GM21619 (cell line): Measurements from ENCODE around the gene RPL3.
"Not testable (repeated sequence)": the region's sequence is repeated elsewhere in the genome, so short reads cannot be mapped to it uniquely, and the experiment has no call there.

Experiments used
- ATAC-seq: cut with Tn5 transposase; IDR thresholded peaks from one replicate; pipeline ENCODE4 v1.9.1; 2021; ENCODE audit not compliant: unreplicated experiment

Gene RPL3

DNA sequence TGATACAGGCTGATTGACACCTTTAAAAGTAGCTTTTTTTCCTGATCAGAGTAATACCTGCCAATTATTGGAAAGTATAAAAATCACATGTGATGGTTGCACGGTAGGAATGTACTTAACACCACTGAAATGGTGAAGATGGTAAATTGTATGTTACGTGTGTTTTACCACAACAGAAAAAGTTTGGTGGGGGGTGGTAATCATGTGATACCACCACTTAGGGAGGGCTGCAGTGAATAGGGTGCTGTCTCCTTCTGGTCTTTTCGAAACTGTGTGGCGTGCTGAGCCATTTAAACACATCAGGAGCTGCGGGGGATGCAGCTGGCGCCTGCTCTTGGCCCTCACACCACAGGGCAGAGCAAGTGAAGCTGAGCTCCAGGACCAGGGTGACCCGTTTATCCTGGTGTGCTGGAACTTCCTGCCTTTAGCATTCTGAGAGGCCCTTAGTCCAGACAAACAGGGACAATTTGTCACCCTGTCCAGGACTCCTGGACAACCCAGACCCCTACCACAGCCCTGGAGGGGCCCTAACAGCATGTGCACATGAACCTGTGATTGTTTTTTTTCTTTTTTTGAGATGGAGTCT, 33.0 kb upstream of the RPL3 start:
- no peak for ATAC-seq

GRCh38 chr22:39351689-39352214, 32.3 kb upstream of the RPL3 start:
- ATAC-seq: no peak

DNA sequence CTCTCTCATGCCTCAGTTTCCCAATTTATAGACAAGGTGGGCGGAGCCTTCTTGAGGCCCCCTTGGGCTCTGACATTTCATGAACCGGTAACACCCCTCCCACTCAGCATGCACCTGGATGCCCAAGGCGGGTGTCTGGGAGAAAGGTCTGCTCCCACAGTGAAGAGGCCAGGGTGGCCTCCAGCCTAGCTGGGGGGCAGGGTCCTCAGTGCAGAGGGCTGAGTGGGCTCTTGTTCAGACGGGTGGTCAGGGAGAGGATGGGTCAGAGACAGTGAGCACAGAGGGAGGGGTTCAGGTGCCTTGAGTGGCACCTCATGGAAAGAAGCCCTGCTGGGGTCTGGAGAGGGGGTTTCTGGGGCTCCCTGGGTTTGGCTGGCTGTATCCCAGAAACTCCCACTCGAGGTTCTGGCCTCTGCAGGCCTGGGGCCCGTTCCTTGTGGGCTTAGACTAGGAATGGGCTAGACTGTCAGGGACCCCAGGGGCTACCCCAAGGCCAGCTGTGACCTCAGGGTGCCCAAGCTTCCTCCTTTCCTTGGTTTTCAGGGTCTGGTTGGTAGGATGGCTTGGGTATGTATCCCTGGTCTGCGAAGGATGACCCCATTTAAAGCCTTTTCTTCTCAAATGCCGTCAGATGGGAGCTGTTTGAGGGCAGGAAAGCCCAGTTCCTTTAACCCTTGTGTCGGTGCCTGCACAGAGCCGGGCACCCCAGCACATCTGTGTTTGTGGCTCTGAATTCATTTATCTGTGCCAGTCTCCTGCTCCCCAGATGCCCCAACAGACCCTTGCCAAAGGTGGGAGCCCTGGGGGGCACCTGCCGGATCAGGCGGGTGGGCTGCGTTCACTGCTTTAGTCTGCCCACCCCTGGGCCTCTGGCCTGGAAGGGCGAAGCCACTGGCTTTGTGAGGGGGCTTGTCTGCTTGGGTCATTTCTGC, 31.6 kb upstream of the RPL3 start:
- ATAC-seq: no peak

DNA sequence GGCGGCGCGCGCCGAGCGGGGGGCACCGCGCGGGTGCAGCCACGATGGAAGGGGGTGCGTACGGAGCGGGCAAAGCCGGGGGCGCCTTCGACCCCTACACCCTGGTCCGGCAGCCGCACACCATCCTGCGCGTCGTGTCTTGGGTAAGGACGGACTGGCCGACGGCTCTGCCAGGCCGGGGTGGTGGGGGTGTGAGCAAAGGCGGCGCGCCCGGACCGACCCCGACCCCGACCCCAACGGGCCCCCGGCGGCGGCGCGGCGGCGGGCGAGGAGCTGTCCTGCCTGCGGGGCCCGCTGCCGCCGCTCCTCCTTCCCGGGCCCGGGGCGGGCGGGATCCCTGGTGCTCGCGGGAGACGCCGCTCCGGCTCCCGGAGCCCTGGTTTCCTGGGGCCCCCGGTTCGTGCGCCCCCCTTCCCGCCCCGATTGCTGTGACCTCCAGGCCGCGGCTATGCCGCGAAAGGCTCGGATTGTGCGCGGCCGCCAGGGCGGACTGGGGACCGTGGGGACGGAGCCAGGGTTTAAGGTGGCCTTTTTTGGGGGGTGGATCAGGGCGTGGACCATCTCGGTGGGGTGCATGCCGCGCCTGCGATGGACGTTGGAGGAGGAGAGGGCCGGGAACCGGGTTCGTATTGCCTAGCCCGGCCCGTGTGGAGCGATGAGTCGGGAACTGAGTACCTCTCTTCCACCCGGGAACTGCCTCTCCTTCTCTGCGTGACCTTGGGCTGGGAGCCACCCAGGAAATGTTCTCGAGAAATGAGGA, 30.7 kb upstream of the RPL3 start, which contains the start of gene SYNGR1:
Gene SYNGR1, plus strand, starts transcription at position 25 of the 760 bp plus-strand sequence. Its CDS starts 20 bp downstream, at position 45.
- ATAC-seq: no peak

DNA sequence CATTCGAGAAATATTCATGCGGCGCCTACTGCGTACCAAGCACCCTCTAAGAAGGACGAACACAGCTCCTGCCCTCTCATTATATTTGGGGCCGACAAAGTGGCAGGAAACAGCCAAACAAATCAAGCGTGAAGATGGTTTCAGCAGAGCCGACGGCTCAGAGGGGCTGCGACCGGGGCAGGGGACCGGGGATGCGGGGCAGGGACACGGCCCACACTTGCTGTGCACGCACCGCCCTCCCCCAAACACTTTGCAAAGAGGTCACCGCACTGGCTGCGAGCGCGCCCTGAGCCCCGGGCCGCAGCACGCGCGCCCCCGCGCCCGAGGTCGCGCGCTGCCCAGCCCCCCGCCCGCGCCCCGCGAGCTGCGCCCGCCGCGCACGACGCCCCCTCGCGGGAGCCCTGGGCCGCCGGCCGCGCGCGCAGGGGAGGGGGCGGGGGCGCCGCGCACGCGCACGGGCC, 30.1 kb upstream of the RPL3 start:
- no peak for ATAC-seq

- ATAC-seq: no peak
Observed at GRCh38 chr22:39348909-39349505, 29.6 kb upstream of the RPL3 start.

DNA sequence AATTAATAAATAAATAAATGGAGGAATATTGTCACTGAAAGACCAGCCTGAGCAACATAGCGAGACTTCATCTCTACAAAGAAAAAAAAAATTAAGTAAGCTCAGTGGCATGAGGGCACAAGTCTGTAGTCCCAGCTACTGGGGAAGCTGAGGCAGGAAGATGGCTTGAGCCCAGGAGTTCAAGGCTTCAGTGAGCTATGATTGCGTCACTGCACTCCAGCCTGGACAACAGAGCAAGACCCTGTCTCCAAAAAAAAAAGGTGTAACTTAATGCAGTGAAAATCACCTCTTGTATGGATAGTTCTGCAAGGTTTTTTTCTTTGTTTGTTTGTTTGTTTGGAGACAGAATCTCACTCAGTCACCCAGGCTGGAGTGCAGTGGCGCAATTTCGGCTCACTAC, 25.8 kb upstream of the RPL3 start:
- no peak for ATAC-seq

DNA sequence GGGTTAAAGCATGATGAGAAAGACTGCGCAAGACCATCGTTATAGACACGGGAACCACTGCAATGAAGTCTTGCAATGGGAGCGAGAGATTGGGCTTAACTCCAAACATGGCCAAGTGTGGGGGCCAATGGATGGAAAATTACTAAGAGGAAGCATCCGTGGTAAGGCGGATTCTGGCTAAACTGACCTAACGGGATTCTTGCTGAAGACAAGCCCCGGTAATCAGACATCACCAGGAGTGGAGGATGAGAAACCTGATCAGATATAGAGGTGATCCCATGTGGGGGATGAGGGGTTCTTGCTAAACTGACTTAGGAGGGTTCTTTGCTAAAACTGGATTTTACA, 24.6 kb upstream of the RPL3 start:
- no peak for ATAC-seq

GRCh38 chr22:39343259-39344045, 24.0 kb upstream of the RPL3 start:
- ATAC-seq: no peak

DNA sequence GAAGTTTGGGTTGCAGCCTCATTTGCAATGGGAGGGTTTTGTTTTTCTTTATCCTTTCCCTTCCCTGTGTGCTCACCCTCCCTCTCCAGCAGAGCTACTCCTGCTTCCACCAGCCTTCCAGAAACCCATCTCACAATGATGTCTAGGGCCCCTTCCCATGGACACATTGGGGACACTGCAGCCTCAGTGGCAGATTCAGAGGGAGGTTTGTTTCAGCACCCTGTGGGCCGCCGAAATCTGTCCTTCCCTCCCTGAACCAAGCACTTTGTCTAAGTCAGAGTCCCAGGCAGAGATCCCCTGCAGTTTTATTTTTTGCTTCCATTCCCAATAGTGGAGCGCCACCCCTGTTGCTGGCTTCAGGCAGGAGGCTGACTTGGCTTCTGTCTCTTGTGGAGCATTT, 21.8 kb upstream of the RPL3 start:
- ATAC-seq: no peak

DNA sequence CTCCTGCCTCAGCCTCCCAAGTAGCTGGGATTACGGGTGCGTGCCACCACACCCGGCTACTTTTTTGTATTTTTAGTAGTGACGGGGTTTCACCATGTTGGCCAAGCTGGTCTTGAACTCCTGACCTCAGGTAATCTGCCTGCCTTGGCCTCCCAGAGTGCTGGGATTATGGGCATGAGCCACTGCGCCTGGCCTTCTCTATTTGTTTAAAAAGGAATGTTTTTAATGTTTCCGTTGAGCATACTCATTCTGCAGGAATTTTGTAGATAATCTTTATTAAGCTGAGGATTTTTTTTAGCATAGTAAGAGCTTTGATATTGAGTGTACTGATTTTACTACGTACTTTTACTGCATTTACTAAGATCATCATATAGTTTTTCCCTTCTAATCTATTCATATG, 20.4 kb upstream of the RPL3 start:
- not testable (repeated sequence) for ATAC-seq

GRCh38 chr22:39336411-39336810, 17.0 kb upstream of the RPL3 start:
- ATAC-seq: no peak

DNA sequence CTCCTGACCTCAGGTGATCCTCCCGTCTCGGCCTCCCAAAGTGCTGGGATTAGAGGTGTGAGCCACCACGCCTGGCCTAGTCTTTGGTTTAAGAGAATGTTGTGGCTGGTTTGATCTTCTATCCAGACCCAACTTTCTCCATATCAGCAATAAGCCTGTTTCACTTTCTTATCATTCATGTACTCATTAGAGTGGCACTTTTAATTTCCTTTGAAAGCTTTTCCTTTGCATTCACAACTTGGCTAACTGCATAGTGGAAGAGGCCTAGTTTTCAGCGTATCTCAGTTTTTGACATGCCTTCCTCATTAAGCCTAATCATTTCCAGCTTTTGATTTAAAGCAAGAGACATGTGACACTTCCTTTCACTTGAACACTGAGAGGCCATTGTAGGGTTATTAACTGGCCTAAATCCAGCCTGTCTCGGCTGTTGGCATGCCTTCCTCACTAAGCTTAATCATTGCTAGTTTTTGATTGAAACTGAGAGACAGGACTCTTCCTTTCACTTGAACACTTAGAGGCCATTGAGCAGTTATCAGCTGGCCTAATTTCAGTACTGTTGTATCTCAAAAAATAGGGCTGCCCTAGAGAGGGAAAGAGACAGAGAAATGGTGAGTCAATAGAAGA, 13.1 kb upstream of the RPL3 start:
- ATAC-seq: no peak

GRCh38 chr22:39330553-39330952, 11.1 kb upstream of the RPL3 start:
- ATAC-seq: not testable (repeated sequence)

DNA sequence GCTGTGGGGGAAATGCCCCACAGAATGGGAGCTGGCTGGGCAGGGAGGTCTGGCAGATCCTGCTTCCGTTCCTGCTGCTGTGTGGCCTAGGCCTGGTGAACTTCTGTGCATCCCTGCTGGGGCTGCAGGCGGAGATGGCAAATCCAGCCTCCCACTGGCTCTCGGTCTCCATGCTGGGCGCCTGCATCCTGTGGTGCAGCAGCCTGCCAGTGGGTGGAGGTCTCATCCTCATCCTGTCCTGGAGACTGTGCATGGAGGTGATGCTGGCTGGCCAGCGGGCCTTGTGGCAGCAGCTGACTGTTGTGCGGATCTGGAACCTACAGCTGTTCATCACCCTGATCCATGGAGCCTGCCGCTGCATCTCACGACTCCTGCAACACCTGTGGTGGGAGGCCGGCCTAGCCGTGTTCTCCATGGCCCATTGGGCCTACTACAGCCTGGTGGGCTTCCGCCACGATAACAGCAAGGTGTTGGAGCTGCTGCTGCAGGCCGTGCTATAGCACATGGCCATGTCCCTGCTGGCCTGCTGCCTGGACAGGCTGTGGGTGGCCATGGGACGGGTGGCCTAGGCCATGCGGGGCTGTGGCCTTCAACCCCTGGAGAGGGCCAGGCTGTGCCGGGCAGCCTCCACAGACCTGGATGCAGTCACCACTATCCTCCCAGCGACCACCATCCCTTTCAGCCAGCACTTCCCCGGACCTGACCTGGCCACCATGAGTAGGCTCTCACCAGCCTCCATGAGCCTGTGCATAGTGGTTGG, 8.8 kb upstream of the RPL3 start:
- ATAC-seq: no peak

- no peak for ATAC-seq
Observed at GRCh38 chr22:39325392-39325932, 6.0 kb upstream of the RPL3 start.

GRCh38 chr22:39320616-39321029, 1.2 kb upstream of the RPL3 start:
- ATAC-seq: not testable (repeated sequence)

- peak; percentile 17 for ATAC-seq
Observed at GRCh38 chr22:39318507-39319283, 728 bp downstream of the RPL3 start.
